ENCODE data around the gene MX1.
"Not testable (repeated sequence)": the region's sequence is repeated elsewhere in the genome, so short reads cannot be mapped to it uniquely, and the experiment has no call there.

Gene MX1

GRCh38 chr21:41407541-41408460 lies 18.2 kb upstream of the MX1 start:
- DNase-seq = no peak

GRCh38 chr21:41410361-41410760 lies 15.7 kb upstream of the MX1 start:
- no peak for DNase-seq

DNA sequence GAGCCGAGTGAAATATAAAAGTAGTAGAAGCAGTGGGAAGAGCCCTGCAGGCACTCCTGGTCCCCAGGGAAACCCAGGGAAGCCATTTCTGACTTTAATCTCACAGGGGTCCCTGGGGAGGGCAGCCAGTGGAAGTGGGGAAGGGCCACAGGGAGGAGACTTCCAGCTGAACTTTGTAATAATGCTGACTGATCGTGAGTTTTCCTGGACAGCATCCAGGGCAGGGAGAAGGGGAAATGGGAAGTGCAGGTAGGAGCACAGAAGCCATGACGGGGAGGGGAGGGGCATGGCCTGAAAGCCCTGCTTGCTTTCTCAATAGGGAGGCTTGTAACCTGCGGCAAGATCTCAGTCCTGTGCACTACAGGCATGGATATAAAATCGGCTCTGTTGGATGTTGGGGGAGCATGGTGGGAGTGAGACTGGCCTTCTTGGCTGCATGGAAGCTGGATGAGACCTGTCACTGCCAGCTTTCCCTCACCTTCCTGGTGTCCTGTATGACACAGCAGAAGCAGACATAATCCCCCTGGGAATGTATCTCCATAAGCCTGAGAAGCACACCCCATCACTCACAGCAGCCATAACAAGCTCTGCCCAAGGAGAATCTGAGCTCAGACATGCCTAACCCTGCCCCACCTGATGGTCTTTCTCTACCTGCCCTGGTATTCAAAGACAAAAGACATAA lies 15.1 kb upstream of the MX1 start:
- DNase-seq = no peak

GRCh38 chr21:41411449-41412089 lies 14.5 kb upstream of the MX1 start:
- DNase-seq = no peak

- DNase-seq = not testable (repeated sequence)
These were observed 8.5 kb upstream of the MX1 start for GRCh38 chr21:41417505-41417904.

- no peak for DNase-seq
These were observed 7.6 kb upstream of the MX1 start for GRCh38 chr21:41418393-41418792.

DNA sequence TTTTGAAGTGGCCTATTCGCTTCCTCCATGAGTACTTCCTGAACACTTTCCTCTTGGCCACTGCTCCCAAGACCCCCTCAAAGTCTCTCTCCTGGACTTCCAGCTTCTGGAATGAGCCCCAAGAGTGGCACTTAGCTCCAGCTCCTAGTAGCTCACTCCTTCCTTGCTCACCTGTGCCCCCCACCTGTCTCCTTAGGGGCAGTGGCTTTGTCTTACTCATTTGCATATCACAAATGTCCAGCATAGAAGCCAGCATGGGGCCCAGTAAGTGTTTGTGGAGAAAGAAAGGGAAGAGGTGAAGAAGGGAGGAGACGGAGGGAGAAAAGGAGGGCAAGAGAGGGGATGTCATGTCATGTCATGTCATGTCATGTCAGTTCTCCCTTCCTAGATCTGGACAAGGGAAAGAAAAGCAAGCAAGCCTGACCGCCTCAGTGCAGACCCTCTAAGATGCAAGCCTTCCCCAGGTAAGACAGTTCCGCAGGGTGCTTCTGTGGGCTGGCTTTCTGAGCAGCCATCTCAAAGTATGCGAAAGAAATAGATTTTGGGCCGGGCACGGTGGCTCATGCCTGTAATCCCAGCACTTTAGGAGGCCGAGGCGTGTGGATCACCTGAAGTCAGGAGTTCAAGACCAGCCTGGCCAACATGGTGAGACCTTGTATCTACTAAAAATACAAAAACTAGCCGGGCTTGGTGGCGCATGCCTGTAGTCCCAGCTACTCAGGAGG lies 6.9 kb upstream of the MX1 start:
- DNase-seq = no peak

GRCh38 chr21:41419921-41420862 lies 5.8 kb upstream of the MX1 start:
- peak; percentile 37 to 47 for DNase-seq

- DNase-seq = not testable (repeated sequence)
These were observed 5.0 kb upstream of the MX1 start for GRCh38 chr21:41420998-41421397.

DNA sequence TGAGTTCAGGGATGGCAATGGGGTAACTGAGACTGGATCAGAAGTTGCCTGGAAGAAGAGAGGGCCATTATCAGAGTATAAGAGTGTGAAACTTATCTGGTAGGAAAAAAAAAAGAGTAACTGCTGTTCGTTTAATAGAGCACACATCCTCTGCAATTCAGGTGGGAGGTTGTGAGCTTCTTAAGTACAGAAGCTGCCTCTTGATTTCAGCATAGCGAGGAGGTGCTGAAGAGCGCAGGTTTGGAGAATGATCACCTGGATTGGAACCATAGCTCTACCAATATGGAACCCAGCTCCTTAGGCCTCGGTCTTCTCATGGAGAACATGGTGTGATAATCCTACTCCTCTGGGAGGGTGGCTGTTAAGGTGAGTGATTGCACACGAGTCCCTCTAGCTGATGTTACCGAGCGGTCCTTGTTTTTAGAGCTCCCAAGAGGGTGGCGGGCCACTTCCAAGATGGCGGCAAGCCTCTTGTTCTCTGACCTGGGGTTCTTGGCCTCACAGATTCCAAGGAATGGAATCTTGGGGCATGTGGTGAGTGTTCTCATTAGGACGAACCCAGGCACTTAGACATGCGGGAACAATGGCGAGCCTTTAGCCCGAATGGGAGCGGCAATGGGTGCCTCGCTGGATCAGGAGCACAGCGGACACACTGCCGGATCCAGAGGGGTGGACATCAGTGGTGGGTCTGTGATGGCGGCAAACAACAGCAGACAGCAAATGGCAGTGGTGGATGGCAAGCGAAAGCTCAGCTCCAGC lies 3.3 kb upstream of the MX1 start:
- DNase-seq = no peak

GRCh38 chr21:41423305-41423636 lies 2.8 kb upstream of the MX1 start:
- not testable (repeated sequence) for DNase-seq

GRCh38 chr21:41425588-41425953 lies 468 bp upstream of the MX1 start:
- DNase-seq = no peak

- no peak for DNase-seq
These were observed 801 bp downstream of the MX1 start for GRCh38 chr21:41426676-41427404.

GRCh38 chr21:41427556-41427955 lies 1.5 kb downstream of the MX1 start:
- DNase-seq = no peak

GRCh38 chr21:41428311-41428710 lies 2.3 kb downstream of the MX1 start:
- no peak for DNase-seq

DNA sequence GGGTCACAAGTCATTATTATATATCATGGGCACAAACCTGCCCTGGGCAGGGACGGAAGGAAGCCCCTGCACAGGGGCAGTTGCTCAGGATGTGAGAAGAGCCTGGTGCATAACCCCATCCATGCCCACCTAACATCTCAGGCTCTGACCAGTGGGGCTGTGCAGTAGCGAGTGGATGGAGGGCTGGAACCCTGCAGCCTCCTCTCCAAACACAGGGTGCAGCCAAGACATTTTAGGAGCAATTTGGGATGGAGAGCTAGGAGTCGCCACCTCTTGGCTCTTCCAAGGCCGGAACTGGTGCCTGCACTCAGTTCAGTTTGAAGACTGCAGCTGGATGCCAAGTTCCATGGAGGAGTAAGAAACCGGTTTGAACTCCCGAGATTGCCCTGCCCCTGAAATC lies 2.8 kb downstream of the MX1 start:
- no peak for DNase-seq

- no peak for DNase-seq
These were observed 3.3 kb downstream of the MX1 start for GRCh38 chr21:41429305-41429704.

- no peak for DNase-seq
These were observed 4.0 kb downstream of the MX1 start for GRCh38 chr21:41429925-41430491.

- DNase-seq = no peak
These were observed 5.9 kb downstream of the MX1 start for GRCh38 chr21:41431788-41432548.

Data from activated CD4-positive, alpha-beta T cell treated with anti-CD3 and anti-CD28 coated beads, Interleukin-2, amount 50 U/mL, for 48 hours (primary cell).